Measurements from ENCODE around the gene GABRB1.

The GABRB1 gene

GRCh38 chr4:47167081-47168035, 136.0 kb downstream of the GABRB1 start:
- 90% methylated on average over 5 of the region's 5 CpGs for WGBS
- no peaks in the 10 kb centered on the region for H3K4me1 ChIP-seq (ENCODE audit: insufficient read depth, low read length)
- H3K9me3 ChIP-seq (ENCODE audit: insufficient read depth, low read depth, low read length): no peaks in the 10 kb centered on the region

DNA sequence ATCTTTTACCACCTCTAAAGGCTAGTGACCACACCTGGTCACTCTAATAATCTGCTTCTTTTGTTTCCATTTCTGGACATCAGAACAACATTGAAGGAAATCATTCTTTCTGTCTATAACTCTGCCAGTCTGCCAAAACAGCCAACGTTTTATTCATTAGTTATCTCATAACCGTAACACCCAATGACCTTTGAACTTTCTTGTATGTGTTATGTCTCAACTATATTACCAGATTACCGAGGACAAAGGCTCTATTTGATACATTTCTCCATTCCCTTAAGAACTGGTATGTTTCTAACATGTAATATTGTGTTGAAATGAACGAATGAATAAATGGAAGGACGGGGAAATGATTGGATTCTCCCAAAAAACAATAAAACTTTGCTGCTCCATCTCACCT, 152.7 kb downstream of the GABRB1 start:
- Histone ChIP-seq H3K9ac (ENCODE audit: low read depth, low read length) (no peak overlapping the region), H3K36me3 (ENCODE audit: insufficient read depth, low read length) (no peaks in the 10 kb centered on the region), H3K9me3 (ENCODE audit: insufficient read depth, low read depth, low read length) (no peaks in the 10 kb centered on the region), H3K4me1 (ENCODE audit: insufficient read depth, low read length) (no peaks in the 10 kb centered on the region; the same call in 1 of the 2 replicates), H3K27me3 (ENCODE audit: insufficient read depth, low read length) (no peaks in the 10 kb centered on the region), H3K27ac (ENCODE audit: low read depth, low read length) (no peak overlapping the region), H3K4me3 (ENCODE audit: low read length) (no peak overlapping the region)
- WGBS: 90% methylated on average over 4 of the region's 5 CpGs

More at GRCh38 chr4:47167081-47168035, 136.0 kb downstream of the GABRB1 start:
- Histone ChIP-seq H3K36me3 (ENCODE audit: insufficient read depth, low read length) (no peaks in the 10 kb centered on the region), H3K9ac (ENCODE audit: low read depth, low read length) (no peak overlapping the region), H3K4me3 (ENCODE audit: low read length) (no peak overlapping the region), H3K27me3 (ENCODE audit: insufficient read depth, low read length) (no peaks in the 10 kb centered on the region), H3K27ac (ENCODE audit: low read depth, low read length) (no peak overlapping the region)

DNA sequence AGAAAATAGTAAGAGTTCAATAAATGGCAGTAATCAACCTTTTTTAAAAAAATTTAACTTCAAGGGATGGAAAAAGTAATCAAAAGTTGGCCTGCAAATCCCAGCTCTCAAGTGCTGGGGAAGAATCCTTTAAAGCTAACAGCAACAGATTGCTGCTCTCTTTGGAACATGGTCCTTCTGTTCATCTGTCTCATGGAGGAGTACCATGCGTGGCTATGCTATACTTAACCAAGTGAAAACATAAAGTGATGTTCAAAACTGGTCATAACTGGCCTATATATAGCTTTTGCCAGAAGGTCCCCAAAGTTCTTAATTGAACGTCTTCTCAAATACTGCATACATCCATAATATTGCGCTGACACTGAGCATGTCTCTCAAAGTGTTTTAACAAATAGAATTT, 154.4 kb downstream of the GABRB1 start:
- H3K4me1 ChIP-seq (ENCODE audit: insufficient read depth, low read length): no peaks in the 10 kb centered on the region; the same call in 1 of the 2 replicates
- H3K27me3 ChIP-seq (ENCODE audit: insufficient read depth, low read length): no peaks in the 10 kb centered on the region
- no peak overlapping the region for H3K27ac ChIP-seq (ENCODE audit: low read depth, low read length)
- no peak overlapping the region for H3K4me3 ChIP-seq (ENCODE audit: low read length)
- no peaks in the 10 kb centered on the region for H3K36me3 ChIP-seq (ENCODE audit: insufficient read depth, low read length)
- H3K9ac ChIP-seq (ENCODE audit: low read depth, low read length): no peak overlapping the region
- H3K9me3 ChIP-seq (ENCODE audit: insufficient read depth, low read depth, low read length): no peaks in the 10 kb centered on the region
- WGBS: 95% methylated on average over 3 of the region's 3 CpGs

DNA sequence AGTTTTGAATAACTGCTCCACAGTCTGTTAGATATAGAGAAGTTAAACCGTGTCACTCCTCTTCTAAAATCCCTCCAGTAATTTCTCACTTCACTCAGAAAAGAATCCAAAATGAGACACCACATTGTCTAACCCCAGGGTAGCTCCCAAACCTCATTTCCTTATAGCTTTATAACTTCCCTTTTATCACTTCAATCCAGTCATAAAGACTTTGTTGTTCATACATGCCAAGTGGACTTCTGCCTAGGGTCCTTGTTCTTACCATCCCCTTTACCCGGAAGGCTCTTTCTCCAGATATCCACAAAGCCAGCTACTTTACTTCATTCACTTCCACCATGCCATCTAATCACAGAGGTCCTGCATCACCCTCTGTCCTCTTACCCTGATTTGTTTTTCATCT, 156.2 kb downstream of the GABRB1 start:
- no peak overlapping the region for H3K9ac ChIP-seq (ENCODE audit: low read depth, low read length)
- 92% methylated on average over 2 of the region's 2 CpGs for WGBS
- H3K27me3 ChIP-seq (ENCODE audit: insufficient read depth, low read length): no peaks in the 10 kb centered on the region
- H3K4me3 ChIP-seq (ENCODE audit: low read length): no peak overlapping the region
- H3K27ac ChIP-seq (ENCODE audit: low read depth, low read length): no peak overlapping the region
- H3K4me1 ChIP-seq (ENCODE audit: insufficient read depth, low read length): no peaks in the 10 kb centered on the region
- H3K9me3 ChIP-seq (ENCODE audit: insufficient read depth, low read depth, low read length): no peaks in the 10 kb centered on the region
- H3K36me3 ChIP-seq (ENCODE audit: insufficient read depth, low read length): no peaks in the 10 kb centered on the region

DNA sequence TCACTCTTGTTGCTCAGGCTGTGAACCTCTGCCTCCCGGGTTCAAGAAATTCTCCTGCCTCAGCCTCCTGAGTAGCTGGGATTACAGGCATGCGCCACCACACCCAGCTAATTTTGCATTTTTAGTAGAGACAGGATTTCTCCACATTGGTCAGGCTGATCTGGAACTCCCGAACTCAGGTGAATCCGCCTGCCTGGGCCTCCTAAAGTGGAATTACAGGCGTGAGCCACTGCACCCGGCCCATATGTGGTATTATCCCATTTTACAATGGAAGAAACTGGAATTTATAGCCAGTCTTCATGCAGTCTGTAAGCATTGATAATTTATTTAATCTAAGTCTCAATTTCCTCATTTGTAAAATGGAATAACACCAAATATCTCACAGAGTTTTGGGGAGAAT, 161.8 kb downstream of the GABRB1 start:
- H3K4me1 ChIP-seq (ENCODE audit: insufficient read depth, low read length): no peaks in the 10 kb centered on the region
- 91% methylated on average over 6 of the region's 6 CpGs for WGBS
- H3K36me3 ChIP-seq (ENCODE audit: insufficient read depth, low read length): no peaks in the 10 kb centered on the region
- no peaks in the 10 kb centered on the region for H3K9me3 ChIP-seq (ENCODE audit: insufficient read depth, low read depth, low read length)
- no peak overlapping the region for H3K9ac ChIP-seq (ENCODE audit: low read depth, low read length)
- H3K27me3 ChIP-seq (ENCODE audit: insufficient read depth, low read length): no peaks in the 10 kb centered on the region
- H3K4me3 ChIP-seq (ENCODE audit: low read length): no peak overlapping the region
- H3K27ac ChIP-seq (ENCODE audit: low read depth, low read length): no peak overlapping the region

DNA sequence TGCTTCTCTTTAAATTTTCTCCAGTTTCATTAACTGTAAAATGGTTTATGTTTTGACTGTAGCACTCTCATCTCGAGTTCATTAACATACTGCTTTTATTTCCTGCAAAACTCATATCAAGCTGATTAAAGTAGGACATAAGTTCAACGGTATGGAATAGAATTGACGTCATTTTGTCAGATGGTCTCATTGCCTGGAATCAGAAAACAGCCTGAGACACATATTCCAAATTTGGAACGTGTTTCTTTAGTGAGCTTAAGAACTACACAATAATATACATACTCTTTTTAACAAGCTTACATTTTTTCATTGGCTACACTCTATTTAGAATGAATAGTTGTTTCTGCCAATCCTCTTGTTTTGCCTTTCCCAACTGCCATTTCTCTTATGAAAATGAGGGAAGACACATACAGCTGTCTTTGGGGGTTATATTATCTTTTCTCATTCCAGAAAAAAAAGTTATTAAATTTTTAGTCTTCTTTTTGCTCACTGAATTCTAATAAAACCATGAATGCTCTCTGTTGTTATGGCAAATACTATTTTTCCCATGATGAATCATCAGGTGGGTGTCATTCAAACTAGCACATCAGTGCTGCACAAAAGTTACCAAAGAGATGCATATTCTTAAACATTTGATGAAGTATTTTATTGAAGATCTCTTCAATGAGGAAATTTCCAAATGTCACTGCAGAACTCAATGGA, 162.8 kb downstream of the GABRB1 start:
- no peaks in the 10 kb centered on the region for H3K36me3 ChIP-seq (ENCODE audit: insufficient read depth, low read length)
- H3K4me3 ChIP-seq (ENCODE audit: low read length): no peak overlapping the region
- H3K9ac ChIP-seq (ENCODE audit: low read depth, low read length): no peak overlapping the region
- H3K4me1 ChIP-seq (ENCODE audit: insufficient read depth, low read length): no peaks in the 10 kb centered on the region
- 92% methylated on average over 4 of the region's 4 CpGs for WGBS
- no peaks in the 10 kb centered on the region for H3K9me3 ChIP-seq (ENCODE audit: insufficient read depth, low read depth, low read length)
- no peak overlapping the region for H3K27ac ChIP-seq (ENCODE audit: low read depth, low read length)
- H3K27me3 ChIP-seq (ENCODE audit: insufficient read depth, low read length): no peaks in the 10 kb centered on the region

GRCh38 chr4:47195706-47196105, 164.3 kb downstream of the GABRB1 start:
- no peaks in the 10 kb centered on the region for H3K4me1 ChIP-seq (ENCODE audit: insufficient read depth, low read length)
- no peaks in the 10 kb centered on the region for H3K36me3 ChIP-seq (ENCODE audit: insufficient read depth, low read length)
- no peaks in the 10 kb centered on the region for H3K9me3 ChIP-seq (ENCODE audit: insufficient read depth, low read depth, low read length)
- H3K9ac ChIP-seq (ENCODE audit: low read depth, low read length): no peak overlapping the region
- no peak overlapping the region for H3K4me3 ChIP-seq (ENCODE audit: low read length)
- no peak overlapping the region for H3K27ac ChIP-seq (ENCODE audit: low read depth, low read length)
- no peaks in the 10 kb centered on the region for H3K27me3 ChIP-seq (ENCODE audit: insufficient read depth, low read length)

GRCh38 chr4:47198791-47199190, 167.4 kb downstream of the GABRB1 start:
- no peaks in the 10 kb centered on the region for H3K27me3 ChIP-seq (ENCODE audit: insufficient read depth, low read length)
- H3K4me1 ChIP-seq (ENCODE audit: insufficient read depth, low read length): no peaks in the 10 kb centered on the region
- H3K36me3 ChIP-seq (ENCODE audit: insufficient read depth, low read length): no peaks in the 10 kb centered on the region
- H3K9ac ChIP-seq (ENCODE audit: low read depth, low read length): no peak overlapping the region
- no peak overlapping the region for H3K4me3 ChIP-seq (ENCODE audit: low read length)
- no peaks in the 10 kb centered on the region for H3K9me3 ChIP-seq (ENCODE audit: insufficient read depth, low read depth, low read length)
- no peak overlapping the region for H3K27ac ChIP-seq (ENCODE audit: low read depth, low read length)
- WGBS: 86% methylated on average over 4 of the region's 5 CpGs

DNA sequence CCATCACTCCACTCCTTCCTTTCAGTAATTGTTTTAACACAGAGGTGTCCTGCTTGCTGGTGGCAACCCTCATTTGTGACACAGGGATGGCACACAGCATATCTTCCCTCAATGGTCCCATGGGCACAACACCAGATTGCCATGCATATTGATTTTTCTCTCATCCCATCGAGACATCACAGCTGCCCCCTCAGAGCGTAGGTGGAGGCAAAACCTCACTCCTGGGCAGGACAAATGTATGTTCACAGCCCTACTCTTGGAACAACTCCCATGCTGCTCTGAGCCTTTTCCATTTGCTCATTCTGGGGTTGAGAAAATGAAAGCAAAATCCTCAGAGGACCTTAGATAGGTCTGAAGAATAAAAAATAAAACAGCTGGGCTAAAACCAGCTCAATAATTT, 172.2 kb downstream of the GABRB1 start:
- Histone ChIP-seq H3K27me3 (ENCODE audit: insufficient read depth, low read length) (no peaks in the 10 kb centered on the region), H3K9me3 (ENCODE audit: insufficient read depth, low read depth, low read length) (no peaks in the 10 kb centered on the region), H3K4me3 (ENCODE audit: low read length) (no peak overlapping the region), H3K9ac (ENCODE audit: low read depth, low read length) (no peak overlapping the region), H3K4me1 (ENCODE audit: insufficient read depth, low read length) (peaks cover 13% of the 10 kb centered on the region), H3K27ac (ENCODE audit: low read depth, low read length) (no peak overlapping the region), H3K36me3 (ENCODE audit: insufficient read depth, low read length) (no peaks in the 10 kb centered on the region)
- 92% methylated on average over 2 of the region's 2 CpGs for WGBS

DNA sequence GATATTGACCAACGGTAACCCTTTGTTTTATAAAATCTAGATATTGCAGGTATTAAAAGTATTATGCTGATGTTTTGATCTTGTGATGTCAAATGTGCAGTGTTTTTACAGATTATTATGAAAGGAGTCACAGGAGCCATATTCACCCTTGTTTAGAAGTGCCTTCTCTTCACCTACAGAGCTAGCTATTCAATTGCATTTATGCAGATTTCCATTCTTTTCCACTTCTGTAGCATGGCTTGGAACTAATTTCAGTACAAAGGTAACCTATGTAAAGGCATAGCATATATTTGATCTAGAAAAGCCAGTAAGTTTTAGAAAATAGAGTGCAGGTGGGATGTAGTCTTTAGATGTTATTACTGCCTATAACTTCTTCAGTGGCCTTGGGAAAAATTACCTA, 176.2 kb downstream of the GABRB1 start:
- H3K4me3 ChIP-seq (ENCODE audit: low read length): no peak overlapping the region
- 80% methylated on average over 1 of the region's 1 CpG for WGBS

GRCh38 chr4:47209833-47210232, 178.5 kb downstream of the GABRB1 start:
- H3K36me3 ChIP-seq (ENCODE audit: insufficient read depth, low read length): no peaks in the 10 kb centered on the region
- H3K9ac ChIP-seq (ENCODE audit: low read depth, low read length): no peak overlapping the region
- no peak overlapping the region for H3K4me3 ChIP-seq (ENCODE audit: low read length)
- peaks cover 13% of the 10 kb centered on the region for H3K4me1 ChIP-seq (ENCODE audit: insufficient read depth, low read length)
- no peak overlapping the region for H3K27ac ChIP-seq (ENCODE audit: low read depth, low read length)
- no peaks in the 10 kb centered on the region for H3K9me3 ChIP-seq (ENCODE audit: insufficient read depth, low read depth, low read length)
- no peaks in the 10 kb centered on the region for H3K27me3 ChIP-seq (ENCODE audit: insufficient read depth, low read length)
- 100% methylated on average over 1 of the region's 1 CpG for WGBS

More for the DNA sequence above, 176.2 kb downstream of the GABRB1 start:
- Histone ChIP-seq H3K27me3 (ENCODE audit: insufficient read depth, low read length) (no peaks in the 10 kb centered on the region), H3K36me3 (ENCODE audit: insufficient read depth, low read length) (no peaks in the 10 kb centered on the region), H3K9ac (ENCODE audit: low read depth, low read length) (no peak overlapping the region), H3K27ac (ENCODE audit: low read depth, low read length) (no peak overlapping the region), H3K9me3 (ENCODE audit: insufficient read depth, low read depth, low read length) (no peaks in the 10 kb centered on the region), H3K4me1 (ENCODE audit: insufficient read depth, low read length) (peaks cover 13% of the 10 kb centered on the region)
